ENCODE data around the gene GKN2. TPM values are rescaled to one million over a fixed set of nuclear protein-coding genes. Genes with fewer than 3 reads are reported as not detected.

Gene GKN2
- total and polyA plus RNA-seq, 4 donors, result 3.4 to 429 (median 102) TPM

DNA sequence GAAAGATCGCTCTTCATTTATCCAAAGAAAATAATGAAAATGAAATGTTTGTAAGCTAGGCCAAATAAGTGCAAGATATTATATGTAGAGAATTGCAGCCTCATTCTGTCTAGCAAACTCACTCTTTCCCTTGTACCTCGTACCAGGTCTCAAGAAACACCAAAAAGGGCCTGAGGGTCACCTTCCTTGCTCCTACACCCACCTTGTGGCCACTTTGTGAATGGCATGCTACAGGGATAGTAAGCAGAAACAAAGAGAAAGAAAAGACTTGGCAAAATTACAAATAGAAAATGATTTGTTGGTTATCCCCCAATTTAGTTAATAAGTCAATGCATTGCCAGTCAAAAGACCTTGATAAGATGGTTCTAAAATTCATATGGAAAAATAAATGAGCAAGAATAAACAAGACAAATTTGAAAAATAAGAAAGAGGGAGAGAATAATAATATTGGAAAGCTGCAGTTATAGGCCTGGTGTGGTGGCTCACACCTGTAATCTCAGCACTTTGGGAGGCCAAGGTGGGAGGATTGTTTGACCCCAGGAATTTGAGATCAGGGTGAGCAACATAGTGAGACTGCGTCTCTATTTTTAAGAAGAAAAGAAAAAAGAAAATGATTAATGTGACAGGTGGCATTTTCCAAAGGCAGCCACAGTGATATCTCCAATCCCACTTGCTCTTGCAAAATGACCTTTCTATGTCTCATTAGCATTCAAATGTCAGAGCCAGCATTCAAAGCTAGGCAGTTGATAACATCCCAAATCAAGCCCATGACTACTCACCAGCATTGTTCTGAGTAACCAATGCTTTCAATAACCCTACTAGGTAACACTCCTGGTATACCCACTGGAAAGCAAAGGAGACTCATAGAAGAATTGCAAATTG is 42.7 kb downstream of the GKN2 start:
- Histone ChIP-seq H3K36me3 (ENCODE audit: control insufficient read depth in 4 of 4, insufficient read depth in 4 of 4, low read length in 4 of 4) (no peaks in the 10 kb centered on the region), H3K9me3 (ENCODE audit: control insufficient read depth in 4 of 4, insufficient read depth in 3 of 4, low read length in 3 of 4) (no peaks in the 10 kb centered on the region), H3K4me1 (ENCODE audit: control insufficient read depth in 5 of 5, insufficient read depth in 5 of 5, low read length in 5 of 5) (peaks cover 0 to 15% (median 0%) of the 10 kb centered on the region in 5 donors), H3K27ac (ENCODE audit: low read depth in 1 of 2, low read length in 1 of 2) (no peak overlapping the region), H3K9ac (ENCODE audit: insufficient read depth in 1 of 2, low read length in 2 of 2) (no peak overlapping the region), H3K4me3 (no peak overlapping the region), H3K27me3 (ENCODE audit: control insufficient read depth in 3 of 3, insufficient read depth in 3 of 3, low read length in 2 of 3) (no peaks in the 10 kb centered on the region)
- WGBS, 2 donors, result 68% methylated on average over 3 of the region's 3 CpGs
- ATAC-seq (ENCODE audit: insufficient read depth, low FRiP score) (peak; percentile 65), DNase-seq (peak; percentile 73 to 83 (median 82))
- TF ChIP-seq, protein P1, sequence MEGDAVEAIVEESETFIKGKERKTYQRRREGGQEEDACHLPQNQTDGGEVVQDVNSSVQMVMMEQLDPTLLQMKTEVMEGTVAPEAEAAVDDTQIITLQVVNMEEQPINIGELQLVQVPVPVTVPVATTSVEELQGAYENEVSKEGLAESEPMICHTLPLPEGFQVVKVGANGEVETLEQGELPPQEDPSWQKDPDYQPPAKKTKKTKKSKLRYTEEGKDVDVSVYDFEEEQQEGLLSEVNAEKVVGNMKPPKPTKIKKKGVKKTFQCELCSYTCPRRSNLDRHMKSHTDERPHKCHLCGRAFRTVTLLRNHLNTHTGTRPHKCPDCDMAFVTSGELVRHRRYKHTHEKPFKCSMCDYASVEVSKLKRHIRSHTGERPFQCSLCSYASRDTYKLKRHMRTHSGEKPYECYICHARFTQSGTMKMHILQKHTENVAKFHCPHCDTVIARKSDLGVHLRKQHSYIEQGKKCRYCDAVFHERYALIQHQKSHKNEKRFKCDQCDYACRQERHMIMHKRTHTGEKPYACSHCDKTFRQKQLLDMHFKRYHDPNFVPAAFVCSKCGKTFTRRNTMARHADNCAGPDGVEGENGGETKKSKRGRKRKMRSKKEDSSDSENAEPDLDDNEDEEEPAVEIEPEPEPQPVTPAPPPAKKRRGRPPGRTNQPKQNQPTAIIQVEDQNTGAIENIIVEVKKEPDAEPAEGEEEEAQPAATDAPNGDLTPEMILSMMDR (IDR thresholded peaks at IDR 0.05; ENCODE audit: control extremely low read depth, extremely low read depth), result peak; percentile 93

DNA sequence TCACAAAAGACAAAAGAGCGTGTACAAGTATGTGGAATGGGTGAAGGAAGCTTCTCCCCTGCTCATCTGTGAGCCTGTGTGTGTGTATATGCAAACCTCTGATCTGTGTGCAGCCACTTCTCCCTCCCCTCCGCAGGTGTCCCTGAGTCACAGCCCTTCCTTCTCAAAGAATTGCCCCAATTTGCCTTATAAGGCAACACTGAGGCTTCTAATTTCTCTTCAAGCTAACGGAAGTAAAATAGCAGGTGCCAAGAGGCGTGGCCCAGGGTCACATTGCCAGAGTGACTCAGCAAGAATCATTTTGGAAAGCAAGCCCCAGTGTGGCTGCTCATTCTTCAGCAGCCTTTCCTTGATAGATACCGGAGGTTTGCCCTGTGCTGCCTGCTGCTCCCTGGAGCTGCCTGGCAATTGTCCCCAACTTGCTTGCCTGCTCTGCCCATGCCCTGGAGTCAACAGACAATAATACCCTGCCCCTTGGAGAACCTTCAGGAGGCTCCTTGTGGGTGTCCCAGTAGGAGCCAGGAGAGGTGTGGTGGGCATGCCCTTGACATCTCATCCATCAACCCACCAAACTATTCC is 44.2 kb downstream of the GKN2 start:
- H3K4me3 ChIP-seq, result no peak overlapping the region
- peak; percentile 80 for ATAC-seq (ENCODE audit: insufficient read depth, low FRiP score)
- 20 to 25% methylated on average over 5 of the region's 5 CpGs for WGBS, 2 donors
- H3K9me3 ChIP-seq (ENCODE audit: control insufficient read depth in 4 of 4, insufficient read depth in 3 of 4, low read length in 3 of 4), result peaks cover 0 to 5% (median 0%) of the 10 kb centered on the region in 4 donors
- no peaks in the 10 kb centered on the region for H3K36me3 ChIP-seq (ENCODE audit: control insufficient read depth in 4 of 4, insufficient read depth in 4 of 4, low read length in 4 of 4)
- no peaks in the 10 kb centered on the region for H3K27me3 ChIP-seq (ENCODE audit: control insufficient read depth in 3 of 3, insufficient read depth in 3 of 3, low read length in 2 of 3)
- TF ChIP-seq, protein P1 (IDR thresholded peaks at IDR 0.05; ENCODE audit: control extremely low read depth, extremely low read depth), result no peak
- H3K27ac ChIP-seq (ENCODE audit: low read depth in 1 of 2, low read length in 1 of 2), result peak overlapping the region in 1 of 2 donors; percentile 64
- DNase-seq, result peak in 1 of 3 donors; percentile 35
- H3K4me1 ChIP-seq (ENCODE audit: control insufficient read depth in 5 of 5, insufficient read depth in 5 of 5, low read length in 5 of 5), result peaks cover 0 to 15% (median 0%) of the 10 kb centered on the region in 5 donors
- no peak overlapping the region for H3K9ac ChIP-seq (ENCODE audit: insufficient read depth in 1 of 2, low read length in 2 of 2)

DNA sequence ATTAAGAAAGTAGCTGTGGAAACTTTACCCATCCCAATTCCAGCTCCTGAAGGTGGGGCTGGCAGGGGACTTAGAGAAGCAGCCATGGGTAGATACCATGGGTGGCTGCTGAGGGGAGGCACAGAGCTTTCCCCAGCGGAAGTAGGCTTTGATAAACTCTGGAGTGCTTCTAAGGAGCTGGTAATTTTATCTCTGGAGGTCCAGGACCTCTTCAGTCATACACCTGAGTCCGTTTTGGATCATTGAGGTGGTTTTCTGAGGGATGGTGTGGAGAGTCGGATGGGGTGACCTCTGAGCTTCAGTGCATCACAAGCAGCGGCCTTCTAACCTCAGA is 44.8 kb downstream of the GKN2 start:
- Histone ChIP-seq H3K36me3 (ENCODE audit: control insufficient read depth in 4 of 4, insufficient read depth in 4 of 4, low read length in 4 of 4) (no peaks in the 10 kb centered on the region), H3K27ac (ENCODE audit: low read depth in 1 of 2, low read length in 1 of 2) (peak overlapping the region in 1 of 2 donors; percentile 32), H3K9me3 (ENCODE audit: control insufficient read depth in 4 of 4, insufficient read depth in 3 of 4, low read length in 3 of 4) (peaks cover 0 to 5% (median 0%) of the 10 kb centered on the region in 4 donors), H3K9ac (ENCODE audit: insufficient read depth in 1 of 2, low read length in 2 of 2) (no peak overlapping the region), H3K27me3 (ENCODE audit: control insufficient read depth in 3 of 3, insufficient read depth in 3 of 3, low read length in 2 of 3) (no peaks in the 10 kb centered on the region), H3K4me3 (no peak overlapping the region), H3K4me1 (ENCODE audit: control insufficient read depth in 5 of 5, insufficient read depth in 5 of 5, low read length in 5 of 5) (peaks cover 0 to 15% (median 0%) of the 10 kb centered on the region in 5 donors)
- TF ChIP-seq, protein P1 (IDR thresholded peaks at IDR 0.05; ENCODE audit: control extremely low read depth, extremely low read depth), result no peak
- ATAC-seq (ENCODE audit: insufficient read depth, low FRiP score), result no peak
- WGBS, 2 donors, result 61 to 80% methylated on average over 4 of the region's 4 CpGs
- DNase-seq, result no peak

Measured in lung (tissue), 12 donors.